NCI-H1417 (cell line): Measurements from ENCODE around the gene PSMB8.

ENCODE experiments used
- DNase-seq, 3 experiments: peaks; one replicate each; lab custom pipeline; 2025; lab: John Stamatoyannopoulos, UW

The PSMB8 gene

DNA sequence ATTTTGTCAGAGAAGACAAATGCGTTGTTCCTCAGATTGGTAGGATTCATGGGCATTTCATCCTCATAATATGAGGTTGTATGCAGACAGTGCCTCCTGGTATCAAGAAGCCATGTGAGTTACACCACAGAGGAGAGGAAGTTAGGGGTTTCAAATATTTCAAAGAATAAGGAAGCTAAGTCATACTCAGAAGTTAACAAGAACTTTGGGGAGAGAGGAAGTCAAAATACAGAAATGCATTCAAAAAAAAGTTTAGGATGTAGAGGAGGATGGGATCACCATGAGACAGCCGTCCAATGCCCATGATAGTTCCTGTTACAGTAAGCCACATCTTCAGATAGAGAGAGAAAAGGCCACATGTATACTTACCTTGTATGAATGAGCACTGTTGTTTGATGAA lies 49.3 kb downstream of the PSMB8 start:
- DNase-seq: no peak

DNA sequence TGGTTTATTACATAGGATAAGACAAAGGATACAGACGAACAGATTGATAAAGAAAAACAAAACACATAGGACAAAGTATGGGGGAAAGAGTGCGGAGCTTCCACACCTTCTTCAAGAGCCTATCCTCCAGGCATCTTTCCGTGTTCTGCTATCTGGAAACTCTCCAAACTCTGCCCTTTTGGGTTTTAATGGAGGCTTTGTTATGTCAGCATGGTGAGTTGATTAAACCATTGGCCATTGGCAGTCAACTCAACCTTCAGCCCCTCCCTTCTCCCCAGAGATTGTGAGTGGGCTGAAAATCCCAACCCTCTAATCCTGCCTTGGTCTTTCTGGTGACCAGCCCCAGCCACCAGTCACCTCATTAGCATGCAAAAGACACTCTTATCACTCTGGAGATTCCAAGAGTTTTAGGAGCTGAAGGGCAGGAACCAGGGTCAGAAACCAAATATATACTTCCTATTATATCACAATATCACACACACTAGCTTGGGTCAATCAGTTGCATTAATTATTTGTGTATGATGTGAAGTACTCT lies 50.9 kb downstream of the PSMB8 start:
- DNase-seq: no peak
